Sciatic nerve (tissue), 2 donors: ENCODE measurements around the gene PRPF8. TPM values are rescaled to one million over a fixed set of nuclear protein-coding genes. Genes with fewer than 3 reads are reported as not detected.

Experiments
- ATAC-seq: fragments of 200-7000 bp; cut with Tn5 transposase; one replicate; pipeline ENCODE4 v1.9.1; 2020; ENCODE audit warnings: mild to moderate bottlenecking, moderate library complexity
- DNase-seq: peaks from one replicate; pipeline ENCODE4 v3.0.0-alpha.2; 2020; ENCODE audit warnings: low spot score
- intact Hi-C: fragments of 100-400 bp; cut with DNase I; formaldehyde crosslinking; loops from one replicate; pipeline ENCODE4 v1.14.2; 2022
- total RNA-seq: library from RNA; stranded (reverse); fragmentation: NEBNext Ultra II Directional; extraction: Animal tissue kit (Norgen Biotek cat#: 25700); gene quantifications from one replicate; pipeline ENCODE4 v1.2.1, GENCODE V29; 2021
- donor health status: DM: no; HTN: no; CAD: no.
- donor health status: DM: no; HTN: no; CAD: no.

Gene PRPF8
- total RNA-seq, 1 donor from 2014 or later = 285 TPM

DNA sequence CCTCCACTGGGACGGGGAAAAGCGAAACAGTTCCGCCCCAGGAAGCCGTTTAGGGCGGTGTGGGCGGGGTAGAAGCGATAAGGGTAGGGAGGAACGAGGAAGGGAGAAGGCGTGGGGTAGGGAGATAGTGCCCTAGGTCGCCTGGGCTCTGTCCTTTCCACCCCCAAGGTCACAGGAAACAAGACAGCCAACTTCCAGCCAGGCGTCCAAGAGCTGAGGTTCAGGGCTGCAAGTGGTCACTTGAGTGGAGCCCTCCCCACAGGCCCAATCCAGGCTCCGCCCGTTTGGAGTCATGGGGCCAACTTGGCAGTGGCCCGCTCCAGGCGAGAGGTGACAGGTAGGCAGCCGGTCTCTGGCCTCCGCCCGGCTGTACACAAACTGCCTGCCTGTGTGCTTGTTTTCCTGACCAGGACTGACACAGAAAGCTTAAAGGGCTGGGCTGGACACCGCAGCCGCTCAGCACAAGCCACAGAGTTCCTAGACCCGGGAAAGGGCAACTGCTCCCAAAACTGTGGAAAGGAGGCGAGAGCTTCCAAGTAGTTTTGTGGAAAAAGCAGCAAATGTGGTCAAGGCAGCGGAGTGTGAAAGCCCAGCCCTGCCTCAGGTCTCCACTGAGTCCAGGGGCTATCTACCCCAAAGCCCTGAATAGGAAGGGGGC, 34.7 kb downstream of the PRPF8 start, which contains the start of gene RILP:
Gene RILP, minus strand, starts transcription at position 23 of the 658 bp plus-strand sequence. CDS start 62 bp downstream, outside the sequence.
- ATAC-seq = peak; percentile 33
- peak; percentile 82 for DNase-seq
- intact Hi-C loops = loop anchor here (5.0 kb wide), 1 partner anchor 73 kb away; no protein-coding TSS in a partner anchor

DNA sequence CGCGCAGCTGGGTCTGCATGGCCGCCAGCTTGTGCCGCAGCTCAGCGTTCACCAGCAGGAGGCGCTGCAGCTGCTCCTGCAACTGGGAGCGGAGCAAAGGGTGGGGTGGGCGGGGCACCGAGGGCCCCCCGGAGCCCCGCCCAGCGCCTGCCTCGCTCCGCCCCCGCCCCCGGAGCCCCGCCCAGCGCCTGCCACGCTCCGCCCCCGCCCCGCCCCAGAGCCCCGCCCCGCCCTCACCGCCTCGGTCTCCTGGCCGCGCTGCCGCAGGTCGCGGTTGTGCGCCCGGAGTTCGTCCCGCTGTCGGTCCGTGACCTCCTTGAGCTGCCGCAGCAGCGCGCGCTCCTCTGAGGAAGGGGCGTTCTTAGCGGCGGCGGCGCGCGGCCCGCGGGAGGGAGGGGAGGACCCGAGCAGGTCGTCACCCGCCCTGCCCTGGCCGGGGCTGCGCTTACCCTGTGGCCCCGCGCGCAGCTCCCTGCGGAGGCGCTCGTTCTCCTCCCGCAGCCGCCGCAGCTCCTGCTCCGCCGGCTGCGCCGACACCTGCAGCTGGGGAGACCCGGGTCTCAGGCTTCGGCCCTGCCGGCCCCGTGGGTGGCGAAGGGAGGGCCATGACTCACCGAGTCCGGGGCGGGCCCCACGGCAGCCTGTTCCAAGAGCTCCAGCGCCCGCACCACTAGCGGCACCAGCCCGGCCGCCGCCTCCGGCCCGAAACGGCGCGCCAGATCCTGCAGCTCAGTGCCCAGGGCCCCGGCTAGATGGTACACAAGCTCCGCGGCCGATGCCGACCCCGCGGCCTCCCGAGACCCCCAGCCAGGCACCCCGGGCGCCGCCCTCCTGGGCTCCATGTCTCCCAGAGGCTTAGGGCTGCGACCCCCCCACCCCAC, 35.5 kb downstream of the PRPF8 start:
- DNase-seq (peak; percentile 97), ATAC-seq (peak; percentile 66)

DNA sequence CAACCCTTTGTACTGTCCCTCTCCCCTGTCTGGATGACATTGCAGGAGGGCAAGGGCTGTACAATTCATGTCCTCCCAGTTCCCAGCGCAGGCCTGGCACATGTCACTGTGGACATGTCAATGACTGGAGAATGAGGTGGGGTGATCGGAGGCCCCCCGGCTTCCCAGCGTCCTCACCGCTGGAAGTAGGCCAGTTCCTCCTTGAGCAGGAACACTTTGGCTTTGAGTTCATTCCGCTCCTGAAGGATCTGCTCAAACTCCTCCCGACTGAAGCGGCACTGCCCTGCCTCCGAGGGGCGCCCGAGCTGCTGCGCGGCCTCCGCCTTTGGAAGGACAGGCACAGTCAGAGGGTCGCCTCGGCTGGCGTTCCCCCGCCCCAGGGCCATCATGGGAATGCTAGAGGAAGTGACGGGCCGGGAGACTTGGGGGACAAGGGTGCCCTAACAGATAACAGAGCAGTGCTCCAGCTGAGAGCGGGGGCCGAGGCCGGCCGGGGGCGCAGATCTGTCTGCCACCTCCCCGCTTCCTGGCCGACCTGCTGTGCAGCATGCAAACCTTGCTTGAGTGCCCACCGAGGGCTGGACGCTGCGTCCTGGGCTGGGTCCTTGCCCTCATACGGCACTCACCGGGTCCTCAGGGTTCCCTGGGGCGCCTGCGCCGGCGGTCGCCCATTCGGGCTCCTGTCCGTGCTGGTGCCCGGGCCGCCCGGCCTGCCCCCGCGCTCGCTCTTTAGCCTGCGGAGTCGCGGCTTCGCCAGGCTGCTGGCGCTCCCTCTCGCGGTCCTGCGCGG, 36.3 kb downstream of the PRPF8 start:
- DNase-seq (peak; percentile 72), ATAC-seq (peak; percentile 74)
- intact Hi-C loops = loop anchor here (5.0 kb wide), 1 partner anchor 71 kb away; no protein-coding TSS in a partner anchor

More for the DNA sequence above, 35.5 kb downstream of the PRPF8 start:
- intact Hi-C loops = loop anchor here (5.0 kb wide), 1 partner anchor 72 kb away; no protein-coding TSS in a partner anchor

DNA sequence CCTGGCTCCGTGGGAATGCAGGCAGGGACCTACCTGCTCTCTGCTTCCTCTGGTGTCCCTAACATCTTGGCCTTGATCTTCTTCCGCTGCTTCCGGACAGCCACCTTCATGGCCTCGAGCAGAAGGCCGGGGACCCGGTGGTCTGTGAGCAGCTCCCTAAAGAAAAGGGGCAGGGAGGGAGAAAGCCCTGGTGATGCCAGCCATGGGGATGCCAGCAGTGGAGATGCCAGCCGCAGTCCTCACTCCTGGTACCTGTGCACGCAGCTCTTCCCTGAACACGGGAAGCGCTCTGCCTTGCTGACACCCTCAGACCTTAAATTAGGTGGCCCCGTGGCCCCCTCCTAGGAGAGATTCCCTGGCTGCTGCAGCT, 36.9 kb downstream of the PRPF8 start:
- DNase-seq (no peak), ATAC-seq (no peak)
- intact Hi-C loops = loop anchor here (5.0 kb wide), 1 partner anchor 70 kb away; no protein-coding TSS in a partner anchor

DNA sequence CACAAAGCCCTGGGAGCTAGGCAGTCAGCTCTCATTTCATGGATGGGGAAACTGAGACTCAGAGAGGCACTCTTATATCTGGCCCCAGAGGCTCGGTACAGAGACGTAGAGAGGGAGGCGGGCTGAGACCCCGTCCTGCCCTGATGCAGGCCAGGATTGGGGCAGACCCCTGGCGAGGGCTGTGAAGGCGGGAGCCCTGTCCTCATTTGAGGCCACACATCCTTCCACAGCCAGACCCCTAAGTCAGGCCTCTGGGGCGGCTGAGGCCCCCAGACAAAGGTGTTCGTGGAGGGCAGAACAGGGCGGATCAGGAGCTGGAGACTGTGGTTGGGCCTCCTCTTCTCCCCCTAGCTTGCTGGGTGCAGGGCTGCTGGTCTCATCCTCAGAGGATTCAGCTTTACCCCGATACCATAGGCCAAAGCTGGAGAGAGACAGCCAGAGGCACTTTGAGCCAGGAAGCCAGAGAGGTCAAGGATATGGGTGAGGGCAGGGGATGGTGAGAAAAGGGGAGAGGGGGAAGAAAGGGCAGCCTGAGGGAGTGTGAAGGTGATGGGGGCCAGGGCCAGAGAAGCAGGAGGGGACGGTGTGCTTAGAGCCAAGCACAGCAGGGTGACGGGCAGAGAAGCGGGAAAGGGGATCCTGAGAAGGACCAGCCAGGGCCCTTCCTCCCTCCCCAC, 38.3 kb downstream of the PRPF8 start:
- intact Hi-C loops = loop anchor here (5.0 kb wide), 1 partner anchor 69 kb away; no protein-coding TSS in a partner anchor
- no peak for ATAC-seq
- DNase-seq = no peak

DNA sequence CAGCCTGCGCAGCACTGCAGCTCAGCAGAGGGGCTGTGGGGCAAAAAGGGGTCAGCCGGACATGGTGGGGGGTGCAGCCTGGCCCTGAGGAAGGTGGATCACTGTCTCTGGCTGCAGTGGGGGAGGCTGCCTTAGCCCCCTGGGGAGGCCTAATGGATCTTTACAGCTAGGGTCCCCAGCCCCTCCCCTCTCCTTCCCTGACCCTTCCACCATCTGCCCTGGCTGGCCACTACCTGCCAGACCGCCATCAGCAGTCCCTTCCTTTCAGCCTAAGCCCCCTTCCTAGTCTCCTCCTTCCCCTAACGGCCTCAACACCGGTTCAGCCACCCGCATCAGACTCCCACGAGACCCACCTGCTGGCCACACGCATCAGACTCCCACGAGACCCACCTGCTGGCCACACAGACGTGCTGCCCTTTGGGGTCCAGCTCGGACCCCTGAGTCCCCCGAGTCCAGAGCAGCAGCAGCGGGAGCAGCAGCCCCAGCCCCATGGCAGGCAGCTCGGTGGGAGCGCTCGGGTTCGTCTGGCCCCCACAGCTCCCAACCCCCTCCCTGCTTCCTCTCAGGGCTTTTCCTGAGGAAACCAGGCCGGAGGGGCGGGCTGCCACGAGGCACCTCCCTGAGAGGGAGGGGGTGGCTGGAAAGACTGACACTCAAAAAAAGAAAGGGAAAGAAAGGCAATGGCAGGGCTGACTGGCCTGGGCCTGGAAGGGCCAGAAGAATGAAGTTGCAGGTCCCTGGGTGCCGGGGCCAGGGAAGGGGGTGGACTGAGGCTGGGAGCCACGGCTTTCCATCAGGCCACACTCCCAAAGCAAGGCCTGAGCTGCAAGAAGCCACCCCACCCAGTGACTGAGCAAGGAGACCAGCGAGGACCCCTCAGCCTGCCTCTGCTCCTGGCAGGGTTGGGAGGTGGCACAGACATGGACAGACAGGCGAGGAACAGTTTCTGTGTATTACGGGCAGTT, 39.2 kb downstream of the PRPF8 start, which contains the start of gene SCARF1:
Gene SCARF1, minus strand, starts transcription at position 526 of the 965 bp plus-strand sequence. Its CDS starts 35 bp downstream, at position 491.
- ATAC-seq = no peak
- intact Hi-C loops = loop anchor here (5.0 kb wide), 1 partner anchor 68 kb away; no protein-coding TSS in a partner anchor
- DNase-seq = no peak

DNA sequence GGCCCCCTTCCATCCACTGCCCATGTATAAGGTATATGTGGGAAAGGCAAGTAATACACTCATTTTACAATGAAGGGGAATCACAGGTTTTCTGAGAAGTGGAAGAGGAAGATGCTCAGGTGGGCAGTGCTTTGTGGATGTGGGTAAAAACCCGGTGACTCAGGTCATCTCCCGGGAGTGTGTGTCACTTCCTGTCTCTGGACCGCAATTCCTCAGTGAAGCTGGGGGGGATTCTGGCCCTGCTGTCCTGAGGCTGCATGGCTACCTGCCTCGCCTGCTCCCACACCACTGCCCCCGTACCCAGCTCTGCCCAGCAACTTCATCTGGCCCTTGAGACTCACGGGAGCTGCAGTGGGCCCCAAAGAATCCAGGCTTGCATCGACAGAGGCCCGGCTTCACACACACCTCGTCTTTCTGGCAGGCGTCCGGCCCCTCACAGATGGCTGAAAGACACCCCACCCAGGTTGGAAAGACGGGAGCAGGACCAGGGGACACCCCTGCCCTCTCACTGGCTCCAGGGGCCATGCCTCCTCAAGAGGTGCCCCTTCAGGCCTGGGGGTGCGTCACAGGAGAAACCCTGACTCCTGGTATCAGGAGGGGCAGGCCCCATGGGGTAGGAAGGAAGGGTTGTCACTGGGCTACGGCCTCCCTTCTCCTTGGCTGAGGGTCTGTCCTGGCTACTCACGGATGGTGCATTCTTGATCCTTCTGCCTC, 40.0 kb downstream of the PRPF8 start:
- DNase-seq (no peak), ATAC-seq (no peak)
- intact Hi-C loops = loop anchor here (5.0 kb wide), 1 partner anchor 67 kb away; no protein-coding TSS in a partner anchor

DNA sequence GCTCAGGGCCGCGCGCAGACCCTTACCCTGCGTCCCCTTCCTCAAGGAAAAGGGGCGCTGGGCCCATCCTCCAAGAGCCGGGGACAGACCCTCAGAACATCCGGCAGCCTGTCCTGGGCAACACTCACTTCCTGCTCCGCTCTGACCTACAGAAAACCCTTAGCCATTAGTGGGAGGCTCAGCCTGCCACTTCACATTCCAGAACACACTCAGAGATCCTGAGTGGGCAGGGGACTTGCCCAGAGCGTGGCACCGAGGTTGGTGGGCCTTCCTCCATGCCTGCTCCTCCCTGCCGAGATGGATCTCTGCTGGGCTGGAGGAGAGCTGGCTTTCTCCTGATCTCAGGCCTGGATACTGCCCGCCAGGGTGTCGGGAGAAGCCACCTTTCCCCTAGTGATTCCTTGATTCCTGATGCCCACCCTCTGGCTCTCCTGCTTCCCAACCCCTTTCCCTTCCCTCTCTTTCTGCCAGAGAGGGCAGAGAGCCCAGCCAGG, 40.6 kb downstream of the PRPF8 start:
- ATAC-seq = no peak
- DNase-seq = no peak
- intact Hi-C loops = no loop called here

DNA sequence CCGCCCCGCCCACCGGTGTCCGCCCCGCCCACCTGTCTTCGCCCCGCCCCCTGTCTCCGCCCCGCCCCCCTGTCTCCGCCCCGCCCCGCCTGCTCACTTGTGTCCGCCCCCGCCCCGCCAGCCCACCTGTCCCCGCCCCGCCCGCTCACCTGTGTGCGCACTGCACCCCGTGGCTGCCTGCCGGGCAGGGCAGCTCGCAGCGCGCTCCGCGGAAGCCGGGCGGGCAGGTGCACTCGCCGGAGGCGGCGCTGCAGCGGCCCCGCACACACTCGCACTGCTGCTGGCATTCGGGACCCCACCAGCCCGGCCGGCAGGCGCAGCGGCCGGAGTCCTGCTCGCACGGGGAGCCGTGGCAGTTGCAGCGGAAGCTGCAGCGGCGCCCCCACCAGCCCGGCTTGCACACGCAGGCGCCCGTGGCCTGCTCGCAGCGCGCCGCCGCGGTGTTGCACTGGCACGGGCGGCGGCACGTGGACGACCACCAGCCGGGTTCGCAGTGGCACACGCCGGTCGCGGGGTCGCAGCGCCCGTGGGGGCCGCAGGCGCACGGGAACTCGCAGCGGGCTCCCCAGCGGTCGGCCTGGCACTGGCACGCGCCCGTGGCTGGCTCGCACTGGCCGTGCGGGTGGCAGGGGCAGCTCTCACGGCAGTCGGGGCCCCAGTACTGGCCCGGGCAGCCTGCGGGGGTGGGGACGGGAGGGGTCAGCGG, 41.2 kb downstream of the PRPF8 start:
- intact Hi-C loops = no loop called here
- ATAC-seq (no peak), DNase-seq (no peak)

DNA sequence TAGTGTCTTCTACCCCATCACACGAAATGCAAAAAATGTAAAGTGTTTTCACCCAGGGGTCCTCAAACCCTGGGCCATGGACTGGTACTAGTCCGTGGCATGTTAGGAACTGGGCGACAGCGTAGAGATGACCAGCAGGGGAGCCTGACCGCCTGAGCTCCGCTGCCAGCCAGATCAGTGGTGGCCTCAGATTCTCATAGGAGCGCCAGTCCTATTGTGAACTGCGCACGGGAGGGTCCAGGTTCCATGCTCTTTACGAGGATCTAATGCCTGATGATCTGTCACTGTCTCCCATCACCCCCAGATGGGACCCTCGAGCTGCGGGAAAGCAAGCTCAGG, 43.6 kb downstream of the PRPF8 start:
- DNase-seq = no peak
- no peak for ATAC-seq
- intact Hi-C loops = no loop called here

DNA sequence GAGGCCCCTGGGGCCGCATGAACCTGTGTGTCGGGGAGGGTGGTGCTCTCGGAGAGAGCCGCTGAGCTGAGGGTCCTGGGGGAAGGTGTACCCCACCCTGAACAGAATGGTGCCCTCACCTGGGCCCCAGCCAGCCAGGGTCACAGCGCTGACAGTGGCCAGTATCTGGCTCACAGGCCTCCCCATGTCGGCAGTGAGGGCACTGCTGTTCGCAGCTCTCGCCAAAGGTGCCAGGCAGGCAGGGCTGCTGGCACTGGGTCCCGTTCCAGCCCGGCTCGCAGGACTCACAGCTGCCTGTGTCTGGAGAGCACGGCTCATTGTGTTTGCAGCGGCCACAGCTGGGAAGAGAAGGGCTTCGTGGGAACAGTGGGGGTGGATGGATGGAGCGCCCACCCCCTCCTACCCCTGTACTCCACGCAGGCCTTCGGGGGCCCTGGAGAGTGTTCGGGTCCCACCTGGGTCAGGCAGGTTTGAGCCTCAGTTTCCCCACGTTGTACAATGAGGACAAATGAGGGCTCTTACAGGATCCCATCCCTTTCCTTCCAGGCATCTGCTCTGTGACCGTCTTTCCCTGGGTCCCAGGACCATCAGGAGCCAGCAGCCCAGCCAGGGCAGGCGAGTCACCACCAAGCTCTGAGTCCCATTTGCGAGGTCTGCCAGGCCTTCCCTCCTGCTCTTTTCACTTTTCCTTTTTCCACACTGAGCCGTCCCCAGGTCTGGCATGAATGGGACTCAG, 44.2 kb downstream of the PRPF8 start:
- intact Hi-C loops = no loop called here

DNA sequence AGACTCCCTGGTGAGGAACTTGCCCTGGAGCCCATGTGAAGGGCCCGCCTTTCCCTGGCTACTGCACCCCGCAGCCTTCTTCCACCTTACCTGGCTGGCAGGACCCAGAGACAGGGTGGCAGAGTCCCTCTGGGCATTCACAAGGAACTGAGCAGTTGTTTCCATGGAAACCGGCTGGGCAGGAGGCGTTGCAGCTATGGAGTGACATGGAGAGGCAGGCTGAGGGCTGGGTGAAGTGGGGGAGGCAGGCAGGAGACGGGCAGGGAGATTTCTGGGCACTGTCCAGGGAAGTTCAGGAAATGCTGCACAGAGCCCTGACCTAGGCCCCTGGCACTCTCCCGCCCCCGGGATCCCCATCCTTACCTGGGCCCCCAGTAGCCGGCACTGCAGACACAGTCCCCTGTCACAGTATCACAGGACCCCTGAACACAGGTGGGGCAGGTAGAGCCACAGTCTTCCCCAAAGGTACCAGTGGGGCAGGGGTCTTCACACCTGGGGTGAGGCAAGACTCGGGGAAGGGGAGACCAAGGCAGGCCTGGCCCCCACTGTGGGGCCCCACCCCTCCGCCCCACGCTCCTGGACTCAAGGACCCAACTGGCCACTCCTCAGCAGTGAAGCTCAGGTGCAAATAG, 45.0 kb downstream of the PRPF8 start:
- intact Hi-C loops = no loop called here
- DNase-seq = no peak
- ATAC-seq = no peak

More for the DNA sequence above, 44.2 kb downstream of the PRPF8 start:
- DNase-seq = no peak
- no peak for ATAC-seq

DNA sequence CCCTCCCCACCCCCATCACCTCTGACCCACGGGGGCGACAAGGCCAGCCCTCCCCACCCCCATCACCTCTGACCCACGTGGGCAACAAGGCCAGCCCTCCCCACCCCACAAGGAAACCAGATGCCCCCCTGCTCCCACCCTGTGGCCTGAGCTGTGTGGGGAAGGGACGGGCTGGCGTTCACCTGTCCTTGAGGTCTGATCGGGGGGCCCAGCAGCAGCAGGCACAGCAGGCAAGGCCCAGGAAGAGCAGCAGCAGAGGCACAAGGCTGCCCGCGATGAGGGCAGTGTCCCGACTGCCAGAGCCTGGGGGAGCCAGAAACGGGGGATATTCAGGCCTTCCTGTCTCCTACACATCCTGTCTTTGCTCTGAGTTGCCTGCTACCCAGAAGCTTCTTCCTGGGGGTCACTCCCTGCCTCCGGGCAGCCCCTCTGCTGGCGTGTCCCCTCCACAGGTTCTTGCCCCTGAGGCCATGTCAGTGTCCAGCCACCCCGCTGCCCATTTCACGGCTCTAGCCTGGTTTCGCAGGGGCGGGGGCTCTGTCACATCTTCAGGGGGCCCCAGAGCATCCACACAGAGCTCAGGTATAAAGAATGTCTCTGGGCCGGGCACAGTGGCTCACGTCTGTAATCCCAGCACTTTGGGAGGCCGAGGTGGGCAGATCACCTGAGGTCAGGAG, 45.9 kb downstream of the PRPF8 start:
- intact Hi-C loops = no loop called here

DNA sequence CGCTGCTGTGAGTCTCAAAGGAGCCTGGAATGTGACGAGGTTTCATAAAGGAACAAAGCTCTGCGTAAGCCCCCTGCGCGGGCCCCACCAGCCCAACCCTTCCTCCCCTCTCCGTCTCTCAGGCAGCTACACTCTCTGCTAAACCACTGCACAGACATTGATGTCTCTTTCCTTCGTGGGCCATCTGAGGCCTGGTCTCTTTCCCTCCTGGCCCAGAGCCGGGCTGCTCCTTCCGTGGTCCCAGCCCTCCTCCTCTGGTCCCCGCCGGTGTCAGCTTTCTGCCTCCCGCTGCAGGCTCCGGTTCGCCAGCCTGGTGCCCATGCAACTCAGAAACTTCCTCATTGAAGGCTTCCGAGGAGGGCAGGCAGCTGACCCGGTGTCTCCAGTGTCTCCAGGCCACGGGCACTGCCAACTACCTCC, 46.5 kb downstream of the PRPF8 start:
- no peak for ATAC-seq
- intact Hi-C loops = no loop called here
- DNase-seq = no peak

More for the DNA sequence above, 45.9 kb downstream of the PRPF8 start:
- DNase-seq = no peak
- ATAC-seq = no peak
